Mesenchymal stem cell (in vitro differentiated cells and primary cell): ENCODE data around the gene BCAS4.
"Not testable (repeated sequence)": the region's sequence is repeated elsewhere in the genome, so short reads cannot be mapped to it uniquely, and the experiment has no call there.

ENCODE experiments used
- DNase-seq: peaks from one replicate; pipeline ENCODE4 v3.0.0-alpha.2; 2013
- H2AFZ ChIP-seq: one replicate; pipeline ENCODE4 v1.6.1; 2013; ENCODE audit warnings: low read depth, mild to moderate bottlenecking, control low read depth, inconsistent platforms, low read length, moderate library complexity
- H2AK5ac ChIP-seq: 2 replicates; pipeline ENCODE4 v1.6.1; 2013; ENCODE audit warnings: low read length, moderate library complexity, mild to moderate bottlenecking, inconsistent platforms; ENCODE audit not compliant: severe bottlenecking
- H2BK120ac ChIP-seq: one replicate; pipeline ENCODE4 v1.6.1; 2013; ENCODE audit warnings: low read depth, mild to moderate bottlenecking, inconsistent platforms, low read length, moderate library complexity
- H2BK12ac ChIP-seq, 2 experiments: one replicate each; pipeline ENCODE4 v1.6.1; 2013; ENCODE audit warnings: inconsistent platforms in 2 of 2, low read length in 2 of 2, mild to moderate bottlenecking in 2 of 2, moderate library complexity in 2 of 2, control low read depth in 1 of 2
- H2BK15ac ChIP-seq: one replicate; pipeline ENCODE4 v1.6.1; 2013; ENCODE audit warnings: mild to moderate bottlenecking, low read depth, inconsistent platforms; ENCODE audit not compliant: poor library complexity, severe bottlenecking
- H2BK5ac ChIP-seq: 2 replicates; pipeline ENCODE4 v1.6.1; 2013; ENCODE audit warnings: low read depth, mild to moderate bottlenecking, low read length, control low read depth, inconsistent platforms; ENCODE audit not compliant: poor library complexity, severe bottlenecking
- H3K14ac ChIP-seq, 2 experiments: one replicate each; pipeline ENCODE4 v1.6.1; 2013; ENCODE audit warnings: inconsistent platforms in 2 of 2, low read length in 2 of 2, control low read depth in 1 of 2, mild to moderate bottlenecking in 1 of 2, moderate library complexity in 1 of 2
- H3K18ac ChIP-seq, 2 experiments: one replicate each; pipeline ENCODE4 v1.6.1; 2013; ENCODE audit warnings: inconsistent platforms in 2 of 2, low read length in 2 of 2, control low read depth in 1 of 2, low read depth in 1 of 2, mild to moderate bottlenecking in 1 of 2
- H3K23ac ChIP-seq, 2 experiments: one replicate each; pipeline ENCODE4 v1.6.1; 2013; ENCODE audit warnings: inconsistent platforms in 2 of 2, low read length in 2 of 2, mild to moderate bottlenecking in 2 of 2, moderate library complexity in 2 of 2, control low read depth in 1 of 2
- H3K27ac ChIP-seq: 2 replicates; pipeline ENCODE4 v1.5.1; 2013; ENCODE audit warnings: mild to moderate bottlenecking, moderate library complexity, low read length, control low read depth, inconsistent platforms; ENCODE audit not compliant: poor library complexity, severe bottlenecking
- H3K27me3 ChIP-seq, 2 experiments: 2 replicates each; pipeline versions ENCODE4 v1.6.1 to v1.7.0; 2013; ENCODE audit warnings: low read length in 2 of 2, mild to moderate bottlenecking in 2 of 2, moderate library complexity in 2 of 2, control low read depth in 1 of 2, inconsistent platforms in 1 of 2; ENCODE audit not compliant: control insufficient read depth in 1 of 2, insufficient read depth in 1 of 2
- H3K36me3 ChIP-seq, 2 experiments: 2 replicates each; pipeline versions ENCODE4 v1.6.1 to v1.7.0; 2013; ENCODE audit warnings: low read length in 2 of 2, control low read depth in 1 of 2, inconsistent platforms in 1 of 2, low read depth in 1 of 2, mild to moderate bottlenecking in 1 of 2; ENCODE audit not compliant: insufficient read depth in 2 of 2, control insufficient read depth in 1 of 2
- H3K4ac ChIP-seq, 2 experiments: one replicate each; pipeline ENCODE4 v1.6.1; 2013; ENCODE audit warnings: inconsistent platforms in 2 of 2, low read length in 2 of 2, mild to moderate bottlenecking in 2 of 2, moderate library complexity in 2 of 2, control low read depth in 1 of 2, low read depth in 1 of 2
- H3K4me1 ChIP-seq: 2 replicates; pipeline ENCODE4 v1.6.1; 2013; ENCODE audit warnings: low read depth, low read length, control low read depth; ENCODE audit not compliant: control insufficient read depth, insufficient read depth
- H3K4me2 ChIP-seq: 2 replicates; pipeline ENCODE4 v1.6.1; 2013; ENCODE audit warnings: low read length, mild to moderate bottlenecking, inconsistent platforms; ENCODE audit not compliant: poor library complexity, severe bottlenecking
- H3K4me3 ChIP-seq, 2 experiments: 2 replicates each; pipeline versions ENCODE4 v1.5.1 to v1.7.0; 2013; ENCODE audit warnings: low read length in 2 of 2, mild to moderate bottlenecking in 2 of 2, control low read depth in 1 of 2, low read depth in 1 of 2; ENCODE audit not compliant: insufficient read depth in 1 of 2
- H3K79me1 ChIP-seq: replicated peaks from 2 replicates; pipeline ENCODE4 v1.6.1; 2013; ENCODE audit warnings: mild to moderate bottlenecking, control low read depth, low read length, inconsistent platforms; ENCODE audit not compliant: poor library complexity, severe bottlenecking
- H3K9ac ChIP-seq: 2 replicates; pipeline ENCODE4 v1.7.0; 2013; ENCODE audit warnings: mild to moderate bottlenecking, low read length, moderate library complexity
- H3K9me3 ChIP-seq: 2 replicates; pipeline ENCODE4 v1.7.0; 2013; ENCODE audit warnings: mild to moderate bottlenecking, low read length; ENCODE audit not compliant: control insufficient read depth
- H4K8ac ChIP-seq: one replicate; pipeline ENCODE4 v1.6.1; 2013; ENCODE audit warnings: inconsistent platforms, mild to moderate bottlenecking, low read length, moderate library complexity
- H4K91ac ChIP-seq: one replicate; pipeline ENCODE4 v1.6.1; 2013; ENCODE audit warnings: mild to moderate bottlenecking, low read length, inconsistent platforms
- WGBS: methylation state at CpG from one replicate; pipeline ENCODE4 v1.1.7; 2013; ENCODE audit warnings: mixed read lengths; 5-methylcytosine and 5-hydroxymethylcytosine counted together

Gene BCAS4

GRCh38 chr20:50778994-50779393 lies 15.9 kb upstream of the BCAS4 start:
- H3K18ac ChIP-seq, H2BK120ac ChIP-seq, H2BK12ac ChIP-seq, H2BK15ac ChIP-seq, H3K36me3 ChIP-seq, H4K91ac ChIP-seq, H3K23ac ChIP-seq, H3K27me3 ChIP-seq, H3K4me2 ChIP-seq, H3K4me3 ChIP-seq, H3K79me1 ChIP-seq, DNase-seq, H2BK5ac ChIP-seq, H2AFZ ChIP-seq, H3K4ac ChIP-seq, H3K9ac ChIP-seq, H2AK5ac ChIP-seq, H3K27ac ChIP-seq, H3K14ac ChIP-seq, H4K8ac ChIP-seq, H3K4me1 ChIP-seq, H3K9me3 ChIP-seq: not testable (repeated sequence)
- 95% methylated on average over 7 of the region's 8 CpGs for WGBS

GRCh38 chr20:50783390-50783789 lies 11.5 kb upstream of the BCAS4 start:
- H2BK5ac ChIP-seq, result no peak overlapping the region
- no peak overlapping the region for H4K91ac ChIP-seq
- H3K14ac ChIP-seq, result no peak overlapping the region
- H3K4me1 ChIP-seq, result peaks cover 5% of the 10 kb centered on the region
- H3K9ac ChIP-seq, result no peak overlapping the region
- H3K4me3 ChIP-seq, result no peak overlapping the region
- H3K27ac ChIP-seq, result no peak overlapping the region
- H3K9me3 ChIP-seq, result no peaks in the 10 kb centered on the region
- H3K27me3 ChIP-seq, result no peaks in the 10 kb centered on the region
- H2BK12ac ChIP-seq, result no peak overlapping the region
- H3K23ac ChIP-seq, result no peak overlapping the region
- no peak overlapping the region for H2BK15ac ChIP-seq
- H2BK120ac ChIP-seq, result no peak overlapping the region
- no peak overlapping the region for H2AFZ ChIP-seq
- H3K18ac ChIP-seq, result no peak overlapping the region
- no peak for DNase-seq
- no peak overlapping the region for H3K4ac ChIP-seq
- no peaks in the 10 kb centered on the region for H3K36me3 ChIP-seq
- no peaks in the 10 kb centered on the region for H3K79me1 ChIP-seq
- H3K4me2 ChIP-seq, result no peak overlapping the region
- H2AK5ac ChIP-seq, result no peak overlapping the region
- no peak overlapping the region for H4K8ac ChIP-seq
- WGBS, result 87% methylated on average over 2 of the region's 2 CpGs

GRCh38 chr20:50783903-50784302 lies 11.0 kb upstream of the BCAS4 start:
- Histone ChIP-seq H3K9ac (no peak overlapping the region), H3K18ac (no peak overlapping the region), H3K36me3 (no peaks in the 10 kb centered on the region), H4K91ac (no peak overlapping the region), H3K23ac (no peak overlapping the region), H3K4me3 (no peak overlapping the region), H3K79me1 (no peaks in the 10 kb centered on the region), H3K14ac (no peak overlapping the region), H3K4me2 (no peak overlapping the region), H2BK120ac (no peak overlapping the region), H2AFZ (no peak overlapping the region), H2BK12ac (no peak overlapping the region), H3K4me1 (peaks cover 5% of the 10 kb centered on the region), H3K4ac (no peak overlapping the region), H2AK5ac (no peak overlapping the region), H3K27ac (no peak overlapping the region), H2BK15ac (no peak overlapping the region), H4K8ac (no peak overlapping the region), H3K9me3 (no peaks in the 10 kb centered on the region), H2BK5ac (no peak overlapping the region), H3K27me3 (no peaks in the 10 kb centered on the region)
- 87% methylated on average over 6 of the region's 6 CpGs for WGBS
- no peak for DNase-seq

GRCh38 chr20:50784464-50784863 lies 10.4 kb upstream of the BCAS4 start:
- Histone ChIP-seq H3K4me3 (no peak overlapping the region), H2AFZ (no peak overlapping the region), H3K9me3 (no peaks in the 10 kb centered on the region), H3K4me2 (no peak overlapping the region), H2AK5ac (no peak overlapping the region), H4K91ac (no peak overlapping the region), H2BK5ac (no peak overlapping the region), H3K27ac (no peak overlapping the region), H3K9ac (no peak overlapping the region), H3K79me1 (no peaks in the 10 kb centered on the region), H3K23ac (no peak overlapping the region), H2BK15ac (no peak overlapping the region), H2BK12ac (no peak overlapping the region), H3K4me1 (peaks cover 5% of the 10 kb centered on the region), H3K36me3 (no peaks in the 10 kb centered on the region), H4K8ac (no peak overlapping the region), H3K27me3 (no peaks in the 10 kb centered on the region), H3K4ac (no peak overlapping the region), H3K14ac (no peak overlapping the region), H2BK120ac (no peak overlapping the region), H3K18ac (no peak overlapping the region)
- WGBS, result 95% methylated on average over 4 of the region's 4 CpGs
- no peak for DNase-seq
